WTC11 (cell line): ENCODE measurements around the gene TMEM250. TPM values are rescaled to one million over a fixed set of nuclear protein-coding genes. Genes with fewer than 3 reads are reported as not detected.

ENCODE experiments used
- ATAC-seq: fragments of 200-7000 bp; cut with Tn5 transposase; 2 replicates; pipeline ENCODE4 v1.10.0; 2021; ENCODE audit warnings: mild to moderate bottlenecking, moderate library complexity
- CTCF ChIA-PET: fragments of 300-600 bp; sonication (Branson Sonifier 250); formaldehyde crosslinking; loops from one replicate; lab custom pipeline; 2021; ENCODE audit warnings: antibody characterized with exemption; lab: Charles Lee
- POLR2A ChIA-PET: fragments of 350-600 bp; sonication (Branson Sonifier 250); formaldehyde crosslinking; loops from one replicate; lab custom pipeline; 2021; ENCODE audit warnings: antibody characterized with exemption; lab: Charles Lee
- DNase-seq: peaks from one replicate; pipeline ENCODE4 v3.0.0; 2021; ENCODE audit warnings: low spot score
- H3K27ac Mint-ChIP-seq: 2 replicates; pipeline ENCODE4 v1.8.0; 2021; ENCODE audit warnings: mixed read lengths
- H3K27me3 Mint-ChIP-seq: 2 replicates; pipeline ENCODE4 v1.8.0; 2021; ENCODE audit warnings: low read depth, mild to moderate bottlenecking, moderate library complexity, mixed read lengths
- H3K36me3 Mint-ChIP-seq: 2 replicates; pipeline ENCODE4 v1.8.0; 2021; ENCODE audit warnings: mixed read lengths
- H3K4me1 Mint-ChIP-seq: 2 replicates; pipeline ENCODE4 v1.8.0; 2022; ENCODE audit warnings: mixed read lengths
- H3K4me3 Mint-ChIP-seq: 2 replicates; pipeline ENCODE4 v1.8.0; 2021; ENCODE audit warnings: mild to moderate bottlenecking, moderate library complexity, mixed read lengths
- H3K9me3 Mint-ChIP-seq: 2 replicates; pipeline ENCODE4 v1.8.0; 2021; ENCODE audit warnings: mixed read lengths
- ATF3 ChIP-seq: sonication (generic); formaldehyde crosslinking; conservative IDR thresholded peaks from 2 replicates; pipeline ENCODE4 v1.8.1; 2022; ENCODE audit warnings: mild to moderate bottlenecking, missing genetic modification reagents
- CREB1 ChIP-seq: sonication (generic); formaldehyde crosslinking; IDR thresholded peaks from 2 replicates; pipeline ENCODE4 v1.8.0; 2023; ENCODE audit warnings: mild to moderate bottlenecking, missing genetic modification reagents
- CTCF ChIP-seq: fragments of 200-600 bp; IDR thresholded peaks from 2 replicates; pipeline ENCODE4 v1.8.0; 2022; ENCODE audit warnings: antibody characterized with exemption
- EMX1 ChIP-seq: fragments of 250-450 bp; sonication (Bioruptor Pico); IDR thresholded peaks from 2 replicates; pipeline ENCODE4 v1.8.0; 2021; ENCODE audit warnings: mild to moderate bottlenecking
- ESRRA ChIP-seq: sonication (generic); formaldehyde crosslinking; IDR thresholded peaks from 2 replicates; pipeline ENCODE4 v1.8.1; 2022; ENCODE audit warnings: mild to moderate bottlenecking, missing genetic modification reagents, borderline replicate concordance
- ETV6 ChIP-seq: sonication (generic); formaldehyde crosslinking; IDR thresholded peaks from 2 replicates; pipeline ENCODE4 v1.8.1; 2022; ENCODE audit warnings: mild to moderate bottlenecking, missing genetic modification reagents
- HMGA2 ChIP-seq: fragments of 250-450 bp; sonication (Bioruptor Pico); IDR thresholded peaks from 2 replicates; pipeline ENCODE4 v1.4.0; 2021; ENCODE audit warnings: mild to moderate bottlenecking, moderate library complexity
- IRF1 ChIP-seq: sonication (generic); formaldehyde crosslinking; IDR thresholded peaks from 2 replicates; pipeline ENCODE4 v1.8.0; 2023; ENCODE audit warnings: missing genetic modification reagents
- IRF2 ChIP-seq: sonication (generic); formaldehyde crosslinking; IDR thresholded peaks from 2 replicates; pipeline ENCODE4 v1.8.0; 2022; ENCODE audit warnings: low read depth, missing genetic modification reagents, borderline replicate concordance
- JUN ChIP-seq: sonication (generic); formaldehyde crosslinking; IDR thresholded peaks from 2 replicates; pipeline ENCODE4 v1.8.0; 2023; ENCODE audit warnings: mild to moderate bottlenecking, missing genetic modification reagents
- NR1H2 ChIP-seq: sonication (generic); formaldehyde crosslinking; IDR thresholded peaks from 2 replicates; pipeline ENCODE4 v1.9.0; 2021; ENCODE audit warnings: mild to moderate bottlenecking, moderate library complexity, missing genetic modification reagents
- NR2C2 ChIP-seq: sonication (generic); formaldehyde crosslinking; IDR thresholded peaks from 2 replicates; pipeline ENCODE4 v1.8.0; 2022; ENCODE audit warnings: mild to moderate bottlenecking, missing genetic modification reagents
- PREB ChIP-seq: sonication (generic); formaldehyde crosslinking; IDR thresholded peaks from 2 replicates; pipeline ENCODE4 v1.8.1; 2022; ENCODE audit warnings: mild to moderate bottlenecking, missing genetic modification reagents, moderate library complexity, borderline replicate concordance
- SMAD4 ChIP-seq: sonication (generic); formaldehyde crosslinking; IDR thresholded peaks from 2 replicates; pipeline ENCODE4 v1.8.0; 2022; ENCODE audit warnings: mild to moderate bottlenecking, missing genetic modification reagents
- SOX15 ChIP-seq: fragments of 250-450 bp; sonication (Bioruptor Pico); IDR thresholded peaks from 2 replicates; pipeline ENCODE4 v1.9.0; 2021; ENCODE audit warnings: mild to moderate bottlenecking
- TEAD4 ChIP-seq: sonication (generic); formaldehyde crosslinking; IDR thresholded peaks from 2 replicates; pipeline ENCODE4 v1.8.0; 2022; ENCODE audit warnings: mild to moderate bottlenecking, missing genetic modification reagents
- USF2 ChIP-seq: sonication (generic); formaldehyde crosslinking; IDR thresholded peaks from 2 replicates; pipeline ENCODE4 v1.8.1; 2023; ENCODE audit warnings: mild to moderate bottlenecking, missing genetic modification reagents, moderate library complexity
- ZBTB43 ChIP-seq: sonication (generic); formaldehyde crosslinking; IDR thresholded peaks from 2 replicates; pipeline ENCODE4 v1.8.1; 2023; ENCODE audit warnings: mild to moderate bottlenecking, missing genetic modification reagents
- ZNF121 ChIP-seq: sonication (generic); formaldehyde crosslinking; IDR thresholded peaks from 2 replicates; pipeline ENCODE4 v1.8.0; 2023; ENCODE audit warnings: missing genetic modification reagents
- ZNF219 ChIP-seq: sonication (generic); formaldehyde crosslinking; IDR thresholded peaks from 2 replicates; pipeline ENCODE4 v1.8.0; 2023; ENCODE audit warnings: missing genetic modification reagents, mild to moderate bottlenecking, borderline replicate concordance
- ZNF232 ChIP-seq: sonication (generic); formaldehyde crosslinking; IDR thresholded peaks from 2 replicates; pipeline ENCODE4 v1.8.0; 2022; ENCODE audit warnings: mild to moderate bottlenecking, missing genetic modification reagents
- ZNF416 ChIP-seq: fragments of 250-450 bp; sonication (Bioruptor Pico); IDR thresholded peaks from 2 replicates; pipeline ENCODE4 v1.9.0; 2021; ENCODE audit warnings: mild to moderate bottlenecking, inconsistent platforms
- total RNA-seq: library from RNA; stranded (reverse); gene quantifications from 3 replicates; pipeline ENCODE4 v1.2.3, GENCODE V29; 2021

TMEM250 gene
- total RNA-seq, 1 experiment from 2014 or later: 39.4 TPM

- no peak for TF ChIP-seq ESRRA (CRISPR knock-in tag)
- no peak for TF ChIP-seq ZBTB43 (CRISPR knock-in tag)
- TF ChIP-seq SOX15: no peak
- no peak for TF ChIP-seq JUN
- TF ChIP-seq ATF3 (CRISPR knock-in tag): no peak
These were observed 9.8 kb upstream of the TMEM250 start (continued) for GRCh38 chr9:136128436-136128835.

GRCh38 chr9:136127313-136127712 is 8.6 kb upstream of the TMEM250 start:
- Mint-ChIP-seq H3K9me3 (peaks cover 9% of the 10 kb centered on the region), H3K27me3 (peaks cover 4% of the 10 kb centered on the region), H3K27ac (no peak overlapping the region), H3K36me3 (no peaks in the 10 kb centered on the region), H3K4me3 (no peak overlapping the region), H3K4me1 (peaks cover 8% of the 10 kb centered on the region)
- ChIA-PET POLR2A (no interaction called here), CTCF (interaction anchor here (1.3 to 1.7 kb wide), 2 partner anchors 11 to 160 kb away, joined by 5 to 6 read pairs; no protein-coding TSS in a partner anchor)
- ATAC-seq: no peak
- TF ChIP-seq IRF2 (CRISPR knock-in tag) (no peak), NR2C2 (CRISPR knock-in tag) (no peak), NR1H2 (CRISPR knock-in tag) (no peak), TEAD4 (CRISPR knock-in tag) (no peak)
- no peak for DNase-seq

- H3K27me3 Mint-ChIP-seq: no peaks in the 10 kb centered on the region
- POLR2A ChIA-PET: no interaction called here
- H3K4me3 Mint-ChIP-seq: no peak overlapping the region
- no peaks in the 10 kb centered on the region for H3K4me1 Mint-ChIP-seq
- TF ChIP-seq TEAD4 (CRISPR knock-in tag) (no peak), ZNF232 (CRISPR knock-in tag) (no peak), CTCF (no peak), HMGA2 (CRISPR knock-in tag) (no peak), IRF1 (CRISPR knock-in tag) (no peak), SMAD4 (no peak), ETV6 (CRISPR knock-in tag) (no peak), USF2 (no peak), PREB (CRISPR knock-in tag) (no peak), NR2C2 (CRISPR knock-in tag) (no peak), CREB1 (no peak), ZNF416 (CRISPR knock-in tag) (no peak), ZNF121 (CRISPR knock-in tag) (no peak), ZNF219 (CRISPR knock-in tag) (no peak), EMX1 (CRISPR knock-in tag) (no peak)
- H3K36me3 Mint-ChIP-seq: no peaks in the 10 kb centered on the region
- ATAC-seq (no peak), DNase-seq (no peak)
- H3K9me3 Mint-ChIP-seq: peaks cover 9% of the 10 kb centered on the region
- CTCF ChIA-PET: no interaction called here
- no peak overlapping the region for H3K27ac Mint-ChIP-seq
These were observed 6.5 kb upstream of the TMEM250 start for GRCh38 chr9:136124976-136125692.
